A549 treated with Hydrocortisone at 1 μM for 4 hours (cell line): ENCODE measurements around the gene TOGARAM2. TPM values are rescaled to one million over a fixed set of nuclear protein-coding genes. Genes with fewer than 3 reads are reported as not detected.

ENCODE experiments used
- total RNA-seq: library from RNA; stranded (reverse); fragments of 200-300 nt; extraction: Qiagen RNA extraction; gene quantifications from 5 replicates; pipeline ENCODE4 v1.2.3, GENCODE V29; 2022

The TOGARAM2 gene
- total RNA-seq, result 0.09 to 0.24 TPM (median 0.14 TPM) in 5 replicates

GRCh38 chr2:28981016-28981441 lies at the start of gene TOGARAM2:
TSS of gene TOGARAM2 (plus strand) at chr2:28981298. CDS start at chr2:28994835, 13,537 bp downstream.

GRCh38 chr2:29074411-29074810 lies 93.3 kb downstream of the TOGARAM2 start, which contains the start of gene PCARE:
TSS of gene PCARE (minus strand) at chr2:29074523. CDS start at chr2:29074261, 262 bp downstream.

Other genes with a start within 250 kb of the TOGARAM2 start
- gene PPP1CB, start 229.5 kb upstream of the TOGARAM2 start, total RNA-seq, result 115 to 183 TPM (median 144 TPM) in 5 replicates
- 0.16 to 0.21 TPM (median 0.20 TPM) in 5 replicates for gene SPDYA, start 170.5 kb upstream of the TOGARAM2 start, total RNA-seq
- gene TRMT61B, start 111.0 kb upstream of the TOGARAM2 start, total RNA-seq, result 14.8 to 18.3 TPM (median 16.1 TPM) in 5 replicates
- 83.8 to 111 TPM (median 89.9 TPM) in 5 replicates for gene WDR43, start 86.6 kb upstream of the TOGARAM2 start, total RNA-seq
- not detected in 5 replicates for gene PCARE, start 93.2 kb downstream of the TOGARAM2 start, total RNA-seq
- 19.6 to 24.9 TPM (median 22.7 TPM) in 5 replicates for gene CLIP4, start 134.1 kb downstream of the TOGARAM2 start, total RNA-seq